Mucosa of descending colon (tissue), 3 donors: Measurements from ENCODE around the gene TBC1D3B. TPM values are rescaled to one million over a fixed set of nuclear protein-coding genes. Genes with fewer than 3 reads are reported as not detected.

Experiments
- ATAC-seq: fragments of 200-7000 bp; cut with Tn5 transposase; one replicate; pipeline ENCODE4 v1.9.1; 2020; ENCODE audit warnings: mild to moderate bottlenecking, moderate library complexity
- DNase-seq, 3 donors: peaks; one replicate each; pipeline ENCODE4 v3.0.0-alpha.2; 2020
- H3K36me3 ChIP-seq: fragments of 200-600 bp; one replicate; pipeline ENCODE4 v1.8.0; 2021; ENCODE audit warnings: low read depth, mild to moderate bottlenecking
- H3K4me1 ChIP-seq: fragments of 200-600 bp; one replicate; pipeline ENCODE4 v1.8.0; 2021; ENCODE audit warnings: low read depth, mild to moderate bottlenecking
- H3K4me3 ChIP-seq: fragments of 200-600 bp; one replicate; pipeline ENCODE4 v1.8.0; 2021; ENCODE audit warnings: mild to moderate bottlenecking
- H3K9me3 ChIP-seq: fragments of 200-600 bp; one replicate; pipeline ENCODE4 v1.8.0; 2021; ENCODE audit warnings: mild to moderate bottlenecking
- CTCF ChIP-seq: fragments of 200-600 bp; IDR thresholded peaks from one replicate; pipeline ENCODE4 v1.8.0; 2022; ENCODE audit warnings: antibody characterized with exemption, mild to moderate bottlenecking
- intact Hi-C, 2 donors: fragments of 100-400 bp; cut with DNase I in 1 of 2; cut with micrococcal nuclease in 1 of 2; formaldehyde crosslinking; loops; one replicate each; pipeline versions ENCODE4 v1.11.0 to v1.11.1; 2022; cut with DNase I, micrococcal nuclease
- total RNA-seq, 3 donors: library from RNA; stranded (reverse); fragmentation: NEBNext Ultra II Directional in 2 of 3; extraction: Animal tissue kit (Norgen Biotek cat#: 25700) in 2 of 3; gene quantifications; one replicate each; pipeline versions ENCODE4 v1.2.1 to v1.2.4, GENCODE V29; 2021 to 2023
- donor health status: DM: no; HTN: no; CAD: no; lungs with moderate emphysema.
- donor health status: DM: no; HTN: no; CAD: no.
- donor health status: DM: no; HTN: yes; CAD: no.

TBC1D3B gene
- total RNA-seq, 3 donors from 2014 or later = 8.0 to 12.9 (median 10.8) TPM

- Histone ChIP-seq H3K9me3 (no peaks in the 10 kb centered on the region), H3K36me3 (no peaks in the 10 kb centered on the region), H3K4me3 (no peak overlapping the region), H3K4me1 (peaks cover 6% of the 10 kb centered on the region)
- peak in 1 of 3 donors; percentile 47 for DNase-seq
- intact Hi-C loops = no loop called here
- peak; percentile 4 for ATAC-seq
- no peak for TF ChIP-seq CTCF
These were observed 23.8 kb downstream of the TBC1D3B start for GRCh38 chr17:36152639-36153120.

GRCh38 chr17:36151891-36152638, 24.4 kb downstream of the TBC1D3B start:
- DNase-seq = no peak

GRCh38 chr17:36149296-36149820, 27.1 kb downstream of the TBC1D3B start:
- H3K4me3 ChIP-seq = no peak overlapping the region
- no peaks in the 10 kb centered on the region for H3K36me3 ChIP-seq
- peaks cover 9% of the 10 kb centered on the region for H3K4me1 ChIP-seq
- no peaks in the 10 kb centered on the region for H3K9me3 ChIP-seq
- DNase-seq (peak in 1 of 3 donors; percentile 44), ATAC-seq (no peak)
- peak; percentile 7 for TF ChIP-seq CTCF
- intact Hi-C loops = loop anchor here (5.0 to 10.0 kb wide), 2 partner anchors 37 to 175 kb away; no protein-coding TSS in a partner anchor

More at GRCh38 chr17:36151891-36152638, 24.4 kb downstream of the TBC1D3B start:
- H3K4me1 ChIP-seq = peaks cover 6% of the 10 kb centered on the region
- H3K9me3 ChIP-seq = no peaks in the 10 kb centered on the region
- intact Hi-C loops = no loop called here
- no peaks in the 10 kb centered on the region for H3K36me3 ChIP-seq
- ATAC-seq = no peak
- TF ChIP-seq CTCF = no peak
- H3K4me3 ChIP-seq = no peak overlapping the region

- ATAC-seq (peak; percentile 89), DNase-seq (peak; percentile 79 to 86 (median 83))
- H3K9me3 ChIP-seq = no peaks in the 10 kb centered on the region
- peaks cover 9% of the 10 kb centered on the region for H3K4me1 ChIP-seq
- H3K4me3 ChIP-seq = no peak overlapping the region
- no peaks in the 10 kb centered on the region for H3K36me3 ChIP-seq
- intact Hi-C loops = loop anchor here (5.0 to 10.0 kb wide), 2 partner anchors 36 to 174 kb away; no protein-coding TSS in a partner anchor
- peak; percentile 95 for TF ChIP-seq CTCF
These were observed 27.7 kb downstream of the TBC1D3B start for GRCh38 chr17:36148559-36149295.

GRCh38 chr17:36147601-36148000, 28.8 kb downstream of the TBC1D3B start:
- intact Hi-C loops = loop anchor here (5.0 to 10.0 kb wide), 2 partner anchors 35 to 173 kb away; no protein-coding TSS in a partner anchor
- DNase-seq (no peak), ATAC-seq (no peak)
- no peaks in the 10 kb centered on the region for H3K9me3 ChIP-seq
- no peak for TF ChIP-seq CTCF
- peaks cover 11% of the 10 kb centered on the region for H3K4me1 ChIP-seq
- H3K4me3 ChIP-seq = no peak overlapping the region
- H3K36me3 ChIP-seq = no peaks in the 10 kb centered on the region
